Dendritic cell treated with granulocyte-macrophage colony-stimulating factor and Interleukin-4, amounts not matched to agents 40 ng/mL and 50 ng/mL, for 4 days (primary cell): ENCODE results near the gene CYP17A1.

Experiments used
- H3K27ac Mint-ChIP-seq: one replicate; pipeline ENCODE4 v1.8.0; 2022; ENCODE audit warnings: mild to moderate bottlenecking, mixed read lengths
- H3K27me3 Mint-ChIP-seq: one replicate; pipeline ENCODE4 v1.8.0; 2022; ENCODE audit warnings: mild to moderate bottlenecking, mixed read lengths
- H3K36me3 Mint-ChIP-seq: one replicate; pipeline ENCODE4 v1.8.0; 2022; ENCODE audit warnings: low read depth, mixed read lengths
- H3K4me1 Mint-ChIP-seq: one replicate; pipeline ENCODE4 v1.8.0; 2022; ENCODE audit warnings: low read depth, mixed read lengths
- H3K4me3 Mint-ChIP-seq: one replicate; pipeline ENCODE4 v1.8.0; 2022; ENCODE audit warnings: mild to moderate bottlenecking, moderate library complexity, mixed read lengths
- H3K9me3 Mint-ChIP-seq: one replicate; pipeline ENCODE4 v1.8.0; 2022; ENCODE audit warnings: mixed read lengths
- intact Hi-C: fragments of 100-400 bp; cut with micrococcal nuclease; formaldehyde crosslinking; loops from one replicate; pipeline ENCODE4 v1.15.0; 2022

The CYP17A1 gene

GRCh38 chr10:102808380-102808779, 28.8 kb downstream of the CYP17A1 start:
- Mint-ChIP-seq H3K4me1 (peaks cover 57% of the 10 kb centered on the region), H3K4me3 (no peak overlapping the region), H3K27ac (peak overlapping the region; percentile 7), H3K9me3 (no peaks in the 10 kb centered on the region), H3K27me3 (no peaks in the 10 kb centered on the region), H3K36me3 (peaks cover 69% of the 10 kb centered on the region)
- intact Hi-C loops = no loop called here

- intact Hi-C loops = no loop called here
- Mint-ChIP-seq H3K27ac (peak overlapping the region; percentile 96), H3K4me1 (peaks cover 57% of the 10 kb centered on the region), H3K9me3 (no peaks in the 10 kb centered on the region), H3K4me3 (no peak overlapping the region), H3K27me3 (no peaks in the 10 kb centered on the region), H3K36me3 (peaks cover 67% of the 10 kb centered on the region)
Observed at GRCh38 chr10:102804382-102805055, 32.7 kb downstream of the CYP17A1 start.

DNA sequence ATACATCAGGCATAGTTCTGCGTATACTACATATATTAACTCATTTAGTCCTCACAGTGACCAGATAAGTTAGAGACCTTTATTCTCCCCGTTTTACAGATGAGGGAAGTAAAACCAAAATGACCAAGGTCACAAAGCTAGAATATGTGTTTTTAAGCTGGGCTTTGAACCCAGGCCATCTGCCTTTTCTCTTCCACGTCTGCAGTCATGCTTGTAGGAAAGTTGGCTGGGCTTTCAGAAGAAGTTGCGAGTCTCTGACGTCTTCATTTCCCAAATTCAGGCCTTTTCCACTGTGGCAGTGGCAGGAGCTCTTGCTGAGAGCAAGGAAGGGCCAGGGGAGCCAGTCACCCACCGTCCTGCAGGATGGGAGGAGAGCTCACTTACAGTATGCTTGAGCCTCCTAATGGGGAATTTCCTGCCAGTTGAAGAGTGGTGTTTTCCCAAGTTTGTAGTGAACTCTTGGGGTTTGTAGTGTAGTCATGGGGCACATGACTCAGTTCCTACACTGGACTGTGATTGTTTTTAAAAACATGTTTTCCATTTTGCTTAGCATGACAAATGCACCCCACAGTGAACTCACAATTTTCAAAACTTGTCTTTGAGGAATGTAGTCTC, 34.2 kb downstream of the CYP17A1 start:
- intact Hi-C loops = no loop called here
- Mint-ChIP-seq H3K9me3 (no peaks in the 10 kb centered on the region), H3K4me1 (peaks cover 46% of the 10 kb centered on the region), H3K27ac (peak overlapping the region; percentile 96), H3K36me3 (peaks cover 72% of the 10 kb centered on the region), H3K27me3 (no peaks in the 10 kb centered on the region), H3K4me3 (no peak overlapping the region)

DNA sequence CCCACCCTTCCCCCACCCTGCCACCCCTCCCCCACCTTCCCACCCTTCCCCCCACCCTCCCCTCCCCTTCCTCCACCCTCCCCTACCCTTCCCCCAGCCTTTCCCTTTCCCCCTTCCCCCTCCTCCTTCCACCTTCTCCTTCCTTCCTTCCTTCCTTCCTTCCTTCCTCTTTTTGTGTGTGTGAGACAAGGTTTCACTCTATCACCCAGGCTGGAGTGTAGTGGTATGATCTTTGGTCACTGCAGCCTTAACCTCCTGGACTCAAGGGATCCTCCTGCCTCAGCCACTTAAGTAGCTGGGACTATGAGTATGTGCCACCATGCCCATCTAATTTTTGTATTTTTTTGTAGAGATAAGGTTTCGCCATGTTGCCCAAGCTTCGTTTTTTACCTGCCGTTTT, 35.2 kb downstream of the CYP17A1 start:
- H3K4me3 Mint-ChIP-seq = no peak overlapping the region
- H3K27me3 Mint-ChIP-seq = no peaks in the 10 kb centered on the region
- intact Hi-C loops = no loop called here
- peaks cover 79% of the 10 kb centered on the region for H3K36me3 Mint-ChIP-seq
- H3K9me3 Mint-ChIP-seq = no peaks in the 10 kb centered on the region
- peaks cover 56% of the 10 kb centered on the region for H3K4me1 Mint-ChIP-seq
- peak overlapping the region; percentile 96 for H3K27ac Mint-ChIP-seq

DNA sequence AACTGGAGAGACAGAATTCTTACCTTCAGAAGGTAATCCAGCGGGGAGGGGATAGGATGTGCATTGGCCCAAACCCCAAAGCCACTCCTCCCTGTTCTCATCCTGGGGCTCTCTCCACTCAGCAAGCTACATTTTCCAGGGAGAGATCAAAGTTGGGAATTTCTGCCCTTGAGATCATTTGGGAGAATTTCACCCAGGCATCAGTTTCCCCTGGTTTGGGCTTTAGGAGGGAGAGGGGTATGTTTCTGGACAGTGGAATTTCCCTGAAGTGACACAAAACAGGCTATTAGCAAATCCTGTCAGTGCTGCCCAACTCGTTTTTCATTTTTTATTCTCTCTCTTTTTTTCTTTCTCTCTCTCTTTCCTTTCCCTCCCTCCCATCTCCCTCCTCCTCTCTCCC, 35.7 kb downstream of the CYP17A1 start:
- peaks cover 74% of the 10 kb centered on the region for H3K36me3 Mint-ChIP-seq
- H3K9me3 Mint-ChIP-seq = no peaks in the 10 kb centered on the region
- no peak overlapping the region for H3K4me3 Mint-ChIP-seq
- no peaks in the 10 kb centered on the region for H3K27me3 Mint-ChIP-seq
- H3K27ac Mint-ChIP-seq = peak overlapping the region; percentile 96
- H3K4me1 Mint-ChIP-seq = peaks cover 56% of the 10 kb centered on the region
- intact Hi-C loops = no loop called here

- peak overlapping the region; percentile 96 for H3K27ac Mint-ChIP-seq
- H3K9me3 Mint-ChIP-seq = no peaks in the 10 kb centered on the region
- H3K4me3 Mint-ChIP-seq = no peak overlapping the region
- no peaks in the 10 kb centered on the region for H3K27me3 Mint-ChIP-seq
- H3K4me1 Mint-ChIP-seq = peaks cover 62% of the 10 kb centered on the region
- intact Hi-C loops = no loop called here
- H3K36me3 Mint-ChIP-seq = peaks cover 70% of the 10 kb centered on the region
Observed at GRCh38 chr10:102800611-102801335, 36.4 kb downstream of the CYP17A1 start.

DNA sequence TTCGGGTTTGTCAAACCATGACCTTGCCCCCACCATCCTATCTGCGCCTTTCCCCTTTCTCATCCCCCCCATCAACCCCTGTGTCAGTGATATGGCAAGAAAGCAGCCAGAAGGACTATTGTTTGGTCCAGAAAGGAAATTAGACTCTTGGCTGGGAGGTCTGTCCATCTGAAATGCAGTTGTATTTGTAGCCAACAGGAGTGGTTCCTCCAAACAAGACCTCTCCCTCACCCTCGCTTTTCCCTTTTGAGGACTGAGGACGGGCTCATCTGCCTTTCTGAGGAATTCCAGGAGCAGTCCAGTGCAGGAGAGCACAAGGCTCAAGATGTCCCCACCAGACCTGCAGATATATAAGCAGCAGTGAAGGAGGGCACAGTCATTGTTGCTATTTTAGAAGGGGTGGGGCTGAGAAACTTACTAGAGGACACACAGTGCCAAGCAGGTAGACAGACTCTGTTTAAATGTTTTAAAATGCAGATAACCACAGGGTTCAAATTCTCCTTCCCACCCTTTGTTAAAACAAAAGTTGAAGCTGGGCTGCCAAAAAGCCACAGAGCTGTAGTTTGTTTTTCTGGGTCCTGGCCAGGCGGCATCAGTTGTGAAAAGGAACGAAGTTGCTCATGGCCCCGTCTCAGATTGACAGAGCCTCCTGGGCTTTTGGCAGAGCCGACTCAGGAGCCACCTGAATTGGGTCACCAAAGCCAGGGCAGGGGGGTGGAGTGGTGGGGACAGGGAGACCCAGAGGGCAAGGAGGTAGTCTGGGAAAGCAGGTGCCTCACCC, 37.3 kb downstream of the CYP17A1 start:
- peak overlapping the region; percentile 96 for H3K27ac Mint-ChIP-seq
- H3K4me1 Mint-ChIP-seq = peaks cover 70% of the 10 kb centered on the region
- no peaks in the 10 kb centered on the region for H3K27me3 Mint-ChIP-seq
- H3K4me3 Mint-ChIP-seq = no peak overlapping the region
- peaks cover 69% of the 10 kb centered on the region for H3K36me3 Mint-ChIP-seq
- H3K9me3 Mint-ChIP-seq = no peaks in the 10 kb centered on the region
- intact Hi-C loops = no loop called here

GRCh38 chr10:102796407-102797176, 40.6 kb downstream of the CYP17A1 start:
- peaks cover 68% of the 10 kb centered on the region for H3K36me3 Mint-ChIP-seq
- peak overlapping the region; percentile 48 for H3K4me3 Mint-ChIP-seq
- peaks cover 65% of the 10 kb centered on the region for H3K4me1 Mint-ChIP-seq
- H3K9me3 Mint-ChIP-seq = no peaks in the 10 kb centered on the region
- peak overlapping the region; percentile 89 for H3K27ac Mint-ChIP-seq
- intact Hi-C loops = loop anchor here (2.0 kb wide), 1 partner anchor 24 kb away; no protein-coding TSS in a partner anchor
- no peaks in the 10 kb centered on the region for H3K27me3 Mint-ChIP-seq

DNA sequence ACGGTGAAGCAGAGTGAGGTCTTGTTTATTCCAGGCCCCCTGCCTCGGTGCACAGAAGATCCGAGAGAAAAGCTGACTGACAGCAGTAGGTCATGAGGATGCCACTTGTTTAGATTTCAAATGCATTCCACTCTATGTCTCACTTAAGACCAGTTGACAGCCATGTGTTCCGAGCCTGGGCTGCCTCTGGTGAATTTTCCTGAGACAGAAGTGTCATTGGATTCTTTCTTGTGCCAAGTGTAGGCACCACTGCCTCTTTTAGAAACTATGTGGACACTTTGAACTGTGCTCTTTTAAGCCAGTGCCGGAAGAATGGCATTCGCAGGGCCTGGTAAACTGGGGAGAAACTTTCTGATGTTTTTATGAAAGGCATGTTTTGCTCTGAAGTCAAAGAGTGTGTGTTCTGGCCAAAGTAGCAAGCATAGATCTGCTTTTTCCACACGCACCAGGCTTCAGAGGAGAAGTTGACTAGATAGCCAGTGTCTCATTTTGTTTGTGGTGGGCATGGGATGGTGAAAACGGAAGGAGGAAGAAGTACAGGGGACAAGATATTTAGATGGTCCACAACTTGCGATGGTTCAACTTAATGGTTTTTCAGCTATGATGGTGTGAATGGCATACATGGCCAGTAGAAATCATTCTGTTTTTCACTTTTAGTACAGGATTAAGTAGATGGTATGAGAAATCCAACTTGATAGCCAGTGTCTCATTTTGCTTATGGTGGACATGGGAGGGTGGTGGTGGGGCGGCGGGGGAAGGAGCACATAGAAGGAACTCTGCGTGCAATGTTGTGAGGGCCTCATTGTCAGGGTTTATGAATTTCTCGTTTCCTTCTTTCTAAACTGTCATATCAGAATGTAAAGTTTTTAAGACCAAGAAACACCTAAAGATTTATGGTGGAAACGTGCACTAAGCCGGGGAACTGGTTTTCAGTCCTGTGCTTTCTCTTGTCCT, 41.5 kb downstream of the CYP17A1 start:
- Mint-ChIP-seq H3K36me3 (peaks cover 66% of the 10 kb centered on the region), H3K27me3 (no peaks in the 10 kb centered on the region), H3K27ac (peak overlapping the region; percentile 89), H3K9me3 (no peaks in the 10 kb centered on the region), H3K4me3 (peak overlapping the region; percentile 48), H3K4me1 (peaks cover 58% of the 10 kb centered on the region)
- intact Hi-C loops = loop anchor here (2.0 kb wide), 1 partner anchor 23 kb away; no protein-coding TSS in a partner anchor

DNA sequence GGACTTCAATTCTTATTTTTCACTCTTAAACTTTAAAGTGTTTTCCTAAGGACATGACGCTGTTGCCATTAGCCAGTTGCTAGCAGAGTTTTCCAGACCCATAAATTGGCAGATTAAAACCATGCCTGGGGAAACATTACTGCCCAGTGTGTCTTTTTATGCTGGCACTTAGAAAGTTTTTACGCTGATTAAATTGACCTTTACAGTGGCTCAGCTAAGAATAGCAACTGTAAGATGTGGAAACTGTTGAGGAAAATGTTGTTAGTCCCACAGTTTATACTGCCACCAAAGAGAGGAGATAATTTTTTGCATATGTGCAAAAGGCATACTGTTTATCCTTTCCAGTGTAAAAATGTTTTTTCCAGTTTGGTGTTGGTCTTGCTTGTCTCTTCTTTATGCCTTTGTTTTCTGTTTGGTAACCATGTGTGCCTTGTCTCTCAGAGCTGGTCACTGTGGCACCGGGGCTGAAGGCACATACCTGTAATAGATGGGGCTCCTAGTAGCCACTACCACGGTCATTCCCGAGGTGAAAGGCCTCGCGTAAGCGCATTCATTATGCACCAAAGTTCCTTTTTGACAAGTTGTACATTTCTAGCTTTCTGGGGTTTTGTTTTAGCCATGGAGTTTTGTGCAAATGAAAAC, 45.3 kb downstream of the CYP17A1 start:
- peaks cover 50% of the 10 kb centered on the region for H3K4me1 Mint-ChIP-seq
- no peak overlapping the region for H3K27ac Mint-ChIP-seq
- no peak overlapping the region for H3K4me3 Mint-ChIP-seq
- peaks cover 50% of the 10 kb centered on the region for H3K36me3 Mint-ChIP-seq
- H3K27me3 Mint-ChIP-seq = no peaks in the 10 kb centered on the region
- intact Hi-C loops = no loop called here
- H3K9me3 Mint-ChIP-seq = peaks cover 9% of the 10 kb centered on the region

GRCh38 chr10:102785818-102786217, 51.4 kb downstream of the CYP17A1 start:
- Mint-ChIP-seq H3K9me3 (peaks cover 9% of the 10 kb centered on the region), H3K4me1 (peaks cover 69% of the 10 kb centered on the region), H3K36me3 (peaks cover 44% of the 10 kb centered on the region), H3K27ac (peak overlapping the region; percentile 57), H3K4me3 (peak overlapping the region; percentile 7), H3K27me3 (no peaks in the 10 kb centered on the region)
- intact Hi-C loops = loop anchor here (5.0 kb wide), 1 partner anchor 34 kb away; no protein-coding TSS in a partner anchor

GRCh38 chr10:102783568-102783967, 53.6 kb downstream of the CYP17A1 start:
- no peaks in the 10 kb centered on the region for H3K9me3 Mint-ChIP-seq
- H3K27ac Mint-ChIP-seq = peak overlapping the region; percentile 68
- no peaks in the 10 kb centered on the region for H3K27me3 Mint-ChIP-seq
- peaks cover 73% of the 10 kb centered on the region for H3K4me1 Mint-ChIP-seq
- H3K4me3 Mint-ChIP-seq = no peak overlapping the region
- intact Hi-C loops = no loop called here
- H3K36me3 Mint-ChIP-seq = peaks cover 33% of the 10 kb centered on the region
